Measurements from ENCODE around the gene DPCD.
"Not testable (repeated sequence)": the region's sequence is repeated elsewhere in the genome, so short reads cannot be mapped to it uniquely, and the experiment has no call there.

The DPCD gene

DNA sequence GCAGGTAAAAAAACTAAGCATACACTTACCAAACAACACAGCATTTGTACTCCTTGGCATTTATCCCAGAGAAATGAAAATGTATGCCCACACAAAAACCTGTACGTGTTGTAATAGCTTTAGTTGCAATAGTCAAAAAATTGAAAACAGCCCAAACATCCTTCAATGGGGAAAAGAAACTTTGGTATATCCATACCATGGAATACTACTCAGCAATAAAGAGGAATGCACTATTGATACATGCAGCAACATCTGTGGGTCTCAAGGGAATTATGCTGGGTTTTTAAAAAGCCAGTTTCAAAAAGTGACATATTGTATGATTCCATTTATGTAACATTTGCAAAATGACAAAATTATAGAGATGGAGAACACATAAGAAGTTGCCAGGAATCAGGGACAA lies 35.4 kb downstream of the DPCD start:
- DNase-seq, result no peak

DNA sequence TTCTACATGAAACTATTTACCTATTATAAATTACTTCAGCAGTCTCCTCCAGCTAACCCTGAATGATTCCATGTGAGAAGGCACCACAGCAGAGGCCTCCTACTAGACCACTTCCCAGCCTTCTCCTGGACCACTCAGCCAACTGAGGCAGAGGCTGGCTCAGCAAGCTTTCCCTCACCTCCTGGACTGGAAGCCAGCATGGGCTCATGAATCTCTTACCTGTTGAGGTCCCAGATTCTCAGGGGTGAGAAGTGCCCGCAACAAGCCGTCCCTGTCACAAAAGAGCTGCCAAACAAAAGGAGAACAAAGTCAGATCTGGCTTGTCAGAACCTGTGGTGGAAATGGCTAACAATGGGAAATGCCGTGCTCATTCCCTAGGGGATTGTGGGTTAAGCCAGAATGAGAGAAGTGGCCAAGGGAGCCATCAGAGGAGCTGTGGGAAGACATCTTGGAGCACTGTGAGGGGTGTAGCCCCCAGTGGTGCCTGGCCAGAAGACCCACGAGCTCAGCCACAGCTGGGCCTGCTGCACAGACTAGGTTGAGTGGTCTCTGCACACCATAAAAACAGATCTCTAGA lies 36.5 kb downstream of the DPCD start:
- no peak for DNase-seq

DNA sequence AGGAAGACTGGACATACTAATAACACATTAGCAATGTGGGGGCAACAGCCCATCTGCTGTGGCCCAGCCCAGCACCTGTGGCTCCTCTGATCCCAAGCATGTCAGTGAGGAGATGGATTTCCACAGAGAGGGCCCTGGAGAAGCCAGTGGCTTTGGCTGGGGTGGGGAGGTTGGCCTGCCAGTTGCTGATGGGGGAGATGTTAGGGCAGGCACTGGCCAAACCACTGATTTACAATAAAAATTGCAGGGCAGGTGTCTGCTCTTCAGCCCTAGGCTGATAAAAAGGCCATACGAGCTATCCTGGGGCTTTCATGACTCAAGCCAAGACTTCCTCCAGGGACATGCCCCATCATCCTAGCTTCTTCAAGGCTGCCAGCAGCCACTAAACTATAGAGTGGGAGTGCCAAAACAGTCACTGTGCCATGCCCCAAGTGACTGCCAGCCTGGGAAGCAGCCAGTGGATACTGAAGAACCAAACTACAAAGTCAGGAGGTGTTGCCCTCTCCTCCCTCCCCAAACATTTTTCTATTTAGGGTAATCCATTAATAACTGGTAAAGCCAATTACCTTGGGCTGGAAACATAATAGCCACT lies 37.8 kb downstream of the DPCD start:
- no peak for DNase-seq

DNA sequence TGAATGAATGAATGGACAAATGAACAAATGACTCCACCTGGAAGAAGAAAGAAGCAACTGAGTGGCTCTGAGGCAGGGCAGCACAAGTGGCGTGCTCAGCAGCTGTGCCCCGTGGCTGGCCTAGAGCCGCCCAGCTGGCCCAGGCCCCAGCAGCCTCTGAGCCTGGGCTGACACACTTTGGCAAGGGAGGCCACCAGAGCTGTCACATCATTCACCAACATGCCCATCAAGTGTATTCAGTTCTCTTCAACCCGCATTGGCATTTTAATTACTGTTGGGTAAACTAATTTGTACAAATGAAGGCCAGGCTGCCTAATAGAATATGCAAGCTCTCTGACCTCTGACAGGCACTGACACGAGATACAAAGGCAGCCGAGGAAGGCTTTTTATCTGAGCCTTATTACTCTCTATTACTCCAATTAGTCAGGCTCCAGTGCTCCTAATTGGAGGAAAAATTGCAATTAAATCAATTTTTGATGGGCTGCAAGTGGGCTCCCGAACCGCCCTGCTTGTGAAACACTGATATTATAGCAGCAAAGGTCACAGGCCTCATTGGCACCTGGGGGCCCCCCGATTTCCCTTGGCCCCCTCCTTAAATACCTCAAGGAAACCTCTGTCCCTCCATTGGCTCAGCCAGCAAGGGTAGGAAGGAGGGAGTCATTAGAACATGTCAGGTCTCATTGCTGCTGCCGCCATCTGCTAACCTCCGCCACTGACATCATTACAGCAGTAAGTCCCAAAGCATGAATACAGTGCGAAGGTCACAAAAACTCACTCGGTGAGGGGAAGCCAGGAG lies 41.9 kb downstream of the DPCD start:
- DNase-seq, result no peak

DNA sequence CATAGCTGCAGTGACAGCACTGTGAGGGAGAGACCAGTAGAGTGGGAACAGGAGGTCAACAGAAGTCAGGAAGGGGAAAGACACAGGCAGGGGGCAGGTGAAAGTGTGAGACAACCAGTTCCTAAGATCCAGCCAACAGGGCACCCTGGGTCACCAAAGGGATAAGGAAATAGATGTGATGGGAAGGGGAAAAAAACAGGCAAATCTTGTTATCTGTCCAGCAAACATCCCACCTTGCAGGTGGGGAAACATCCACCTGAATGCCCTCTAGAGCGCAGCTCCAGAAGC lies 42.5 kb downstream of the DPCD start:
- no peak for DNase-seq

DNA sequence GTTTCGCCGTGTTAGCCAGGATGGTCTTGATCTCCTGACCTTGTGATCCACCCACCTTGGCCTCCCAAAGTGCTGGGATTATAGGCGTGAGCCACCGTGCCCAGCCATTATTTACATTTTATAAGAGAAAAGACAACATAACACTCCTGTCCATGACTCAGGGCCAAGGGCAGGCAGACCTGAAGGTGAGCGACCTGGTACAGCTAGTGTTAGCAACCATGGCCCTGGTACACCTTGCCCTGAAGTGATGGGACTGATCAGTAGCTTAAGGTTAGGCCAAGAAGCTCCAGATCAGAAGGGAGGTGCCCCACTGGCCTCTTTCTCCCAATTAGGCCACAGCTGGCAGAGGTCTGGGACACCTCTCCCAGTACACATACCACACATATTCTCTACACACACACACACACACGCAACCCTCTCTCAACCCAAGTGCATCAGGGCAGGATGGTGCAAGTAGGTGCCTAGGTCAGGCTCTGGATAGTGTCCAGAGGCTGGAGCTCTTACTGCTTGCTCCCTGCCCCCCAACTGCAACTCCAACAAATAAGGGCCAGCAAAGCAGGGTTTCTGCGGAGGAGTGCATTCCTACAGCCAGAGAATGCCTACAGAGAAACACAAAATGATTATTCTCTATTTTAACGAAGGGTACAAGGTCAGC lies 43.8 kb downstream of the DPCD start:
- DNase-seq, result no peak

DNA sequence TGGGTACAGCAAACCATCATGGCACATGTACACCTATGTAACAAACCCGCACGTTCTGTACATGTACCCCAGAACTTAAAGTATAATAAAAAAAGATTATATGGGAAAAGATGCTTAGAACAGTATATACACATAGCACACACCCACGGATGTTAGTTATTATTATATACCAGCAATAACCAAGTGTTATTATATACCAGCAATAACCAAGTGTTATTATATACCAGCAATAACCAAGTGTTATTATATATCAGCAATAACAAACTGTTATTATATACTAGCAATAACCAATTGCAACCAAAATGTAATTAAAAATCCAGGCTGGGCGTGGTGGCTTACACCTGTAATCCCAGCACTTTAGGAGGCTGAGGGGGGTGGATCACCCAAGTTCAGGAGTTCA lies 45.4 kb downstream of the DPCD start:
- DNase-seq, result not testable (repeated sequence)

DNA sequence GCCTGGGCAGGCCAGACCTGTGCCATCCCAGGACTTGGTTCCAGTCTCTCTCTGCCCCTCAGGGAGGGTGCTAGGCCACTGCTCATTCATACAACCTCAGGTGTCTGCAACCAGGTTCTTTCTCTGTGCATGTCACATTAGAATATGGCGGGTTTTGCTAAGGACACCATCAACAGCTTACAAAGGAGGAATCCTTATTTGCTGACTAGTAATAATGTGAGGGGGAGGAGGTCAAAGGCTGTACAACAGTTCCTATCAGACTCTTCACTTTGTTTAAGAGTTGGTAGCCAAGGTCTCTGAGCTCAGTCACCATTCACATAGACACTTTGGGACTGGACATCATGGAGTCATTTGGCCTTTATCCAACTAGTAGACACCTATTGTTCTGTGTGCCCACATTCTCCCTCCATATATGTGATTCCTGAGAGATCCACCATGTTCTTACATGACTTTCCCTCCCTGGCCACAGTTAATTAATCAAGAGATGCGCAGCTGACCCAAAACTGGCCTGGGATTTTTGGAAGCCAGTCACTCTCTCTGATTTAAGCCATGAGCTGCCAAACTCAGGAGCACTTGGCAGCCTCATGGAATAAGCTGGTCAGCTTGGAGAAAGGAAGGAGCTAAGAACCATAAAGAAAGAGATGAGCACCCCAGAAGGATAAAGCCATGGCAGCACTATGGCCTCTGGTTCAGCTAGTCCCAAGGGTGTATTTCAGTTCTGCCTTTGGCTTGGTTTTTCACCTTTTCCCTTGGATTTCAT lies 51.2 kb downstream of the DPCD start:
- DNase-seq, result no peak

DNA sequence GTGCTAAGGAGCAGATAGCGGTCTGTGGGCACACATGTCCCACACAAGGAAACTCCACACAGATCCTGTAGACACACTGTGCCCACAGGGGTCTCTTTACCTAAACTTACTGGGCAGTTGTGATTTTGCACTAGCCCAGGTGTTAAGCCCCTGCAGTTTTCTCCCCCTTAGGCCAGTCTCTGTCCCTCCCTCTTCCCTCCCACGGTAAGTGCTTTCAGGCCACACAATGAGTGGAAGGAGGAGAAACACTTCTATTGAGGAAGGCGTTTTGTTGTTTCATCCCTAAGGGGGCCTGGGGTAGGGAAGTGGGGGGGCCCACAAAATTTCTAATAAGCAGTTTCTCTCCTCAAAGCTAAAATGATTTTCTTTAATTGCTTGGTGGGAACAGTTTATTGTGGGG lies 55.4 kb downstream of the DPCD start:
- DNase-seq, result no peak

DNA sequence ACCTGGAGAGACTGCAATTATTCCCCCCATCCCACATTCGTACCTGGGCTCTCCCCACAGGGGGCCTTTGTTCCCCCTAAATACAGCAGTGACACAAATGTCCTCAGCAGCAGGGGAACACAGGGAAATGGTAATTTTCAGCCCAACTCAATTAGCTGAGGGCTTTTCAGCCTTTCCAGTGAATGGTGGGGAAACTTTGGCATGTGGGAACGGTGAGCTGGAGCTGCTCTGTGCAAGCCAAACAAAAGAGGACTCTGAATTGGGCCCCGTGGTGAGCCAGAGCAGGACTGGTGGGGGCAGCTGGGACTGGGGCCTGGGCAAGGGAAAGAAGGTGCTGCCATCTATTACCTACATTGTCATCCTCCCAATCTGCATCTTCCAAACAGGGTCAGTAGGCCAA lies 55.9 kb downstream of the DPCD start:
- no peak for DNase-seq

DNA sequence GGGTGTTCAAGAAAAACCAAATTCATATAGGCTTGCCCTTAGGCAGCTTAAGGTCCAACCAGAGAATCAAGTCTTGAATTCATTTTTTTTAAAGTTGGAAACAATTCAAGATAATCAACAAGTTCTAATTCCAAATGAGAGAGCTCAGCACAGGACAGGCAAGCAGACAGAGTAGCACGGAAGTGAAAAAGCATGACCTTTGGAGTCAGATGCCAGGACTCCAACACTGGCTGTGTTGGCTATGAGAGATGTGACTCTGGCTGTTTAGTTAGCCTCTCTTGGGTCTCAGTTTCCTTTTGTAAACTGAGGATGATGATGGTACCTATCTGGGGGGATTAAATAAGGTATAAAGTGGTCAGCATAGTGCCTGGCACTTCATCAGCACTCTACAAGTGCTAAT lies 57.5 kb downstream of the DPCD start:
- DNase-seq, result no peak

DNA sequence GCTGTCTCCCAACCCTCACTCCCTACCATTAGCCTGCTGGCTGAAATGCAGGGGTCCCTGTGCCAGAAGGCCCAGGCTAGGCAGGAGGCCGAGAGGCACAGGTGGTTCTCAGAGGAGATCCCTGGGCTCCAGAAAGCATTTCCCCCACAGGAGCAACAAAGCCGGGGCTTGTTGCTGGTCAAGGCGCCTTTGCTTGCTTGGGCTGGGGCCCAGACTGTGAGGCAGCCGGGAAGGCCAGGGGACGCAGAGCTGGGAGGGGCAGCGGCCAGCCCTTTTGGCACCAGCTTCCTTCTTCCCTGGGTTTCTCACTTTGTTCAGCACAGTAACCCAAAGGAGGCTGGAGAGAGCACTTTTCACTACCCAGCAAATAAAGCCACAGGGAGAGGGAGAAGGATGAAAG lies 58.2 kb downstream of the DPCD start:
- no peak for DNase-seq

DNA sequence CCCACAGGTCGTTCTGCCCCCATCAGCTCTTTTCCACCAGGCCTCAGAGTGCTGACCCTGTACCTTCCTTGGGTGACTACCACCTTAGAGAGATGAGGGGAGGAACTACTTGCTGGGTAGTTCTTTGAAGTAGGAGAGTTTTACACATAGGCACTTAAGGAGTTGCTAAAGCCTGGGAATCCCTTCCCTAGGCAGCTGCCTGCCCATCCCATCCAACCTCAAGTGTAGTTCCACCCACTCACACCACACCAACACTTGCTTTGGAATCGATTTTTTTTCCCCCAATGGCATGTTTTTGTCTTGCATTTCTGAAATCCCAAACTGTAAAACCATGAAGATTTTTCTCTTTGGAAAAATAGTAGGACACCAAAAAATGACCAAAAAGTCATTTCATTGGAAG lies 59.1 kb downstream of the DPCD start:
- DNase-seq, result no peak

DNA sequence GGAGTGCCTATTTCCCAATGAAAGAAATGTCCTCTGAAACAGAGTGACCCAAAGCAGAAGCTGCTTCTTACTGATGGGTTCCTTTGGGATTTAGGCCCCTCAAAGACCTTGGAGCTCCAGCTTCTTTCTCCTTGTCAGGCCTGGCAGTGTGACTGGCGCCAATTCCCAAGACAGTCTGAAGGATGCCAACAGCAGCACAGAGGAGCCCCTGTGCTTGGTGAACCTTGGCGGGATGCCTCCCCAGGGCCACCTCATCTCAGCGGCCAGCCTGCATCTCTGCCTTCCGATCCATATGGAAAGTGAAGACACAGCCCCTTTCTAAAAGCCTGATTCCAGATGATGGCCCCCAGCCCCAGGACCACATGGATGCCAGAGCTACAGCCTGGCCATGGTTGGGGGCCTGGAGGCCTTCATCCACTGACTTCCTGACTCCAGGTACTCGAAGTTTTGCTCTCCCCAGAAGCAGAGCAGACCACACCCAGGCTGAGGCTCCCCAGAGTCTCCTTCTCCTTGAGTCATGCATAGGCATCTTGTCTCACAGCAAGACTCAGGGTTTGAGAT lies 61.5 kb downstream of the DPCD start:
- DNase-seq, result no peak

DNA sequence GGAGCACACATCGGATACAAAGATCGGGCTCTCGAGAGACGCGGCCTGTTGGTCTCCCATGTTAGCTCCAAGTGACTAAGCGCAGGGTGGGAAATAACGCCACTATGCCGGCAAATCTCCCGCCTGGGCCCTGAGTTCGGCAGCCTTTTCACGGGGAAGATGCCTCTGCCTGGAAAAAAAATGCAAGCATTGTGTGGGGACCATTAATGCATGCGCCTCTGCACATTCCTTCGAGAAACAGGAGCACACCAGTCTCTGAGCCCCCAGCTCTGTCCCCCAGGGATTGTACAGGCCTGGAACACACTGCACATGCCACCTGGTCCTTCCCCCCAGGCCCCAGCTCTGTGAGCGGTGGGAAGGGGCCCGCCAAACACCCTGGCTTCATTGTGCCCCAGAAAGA lies 62.7 kb downstream of the DPCD start:
- DNase-seq, result no peak

DNA sequence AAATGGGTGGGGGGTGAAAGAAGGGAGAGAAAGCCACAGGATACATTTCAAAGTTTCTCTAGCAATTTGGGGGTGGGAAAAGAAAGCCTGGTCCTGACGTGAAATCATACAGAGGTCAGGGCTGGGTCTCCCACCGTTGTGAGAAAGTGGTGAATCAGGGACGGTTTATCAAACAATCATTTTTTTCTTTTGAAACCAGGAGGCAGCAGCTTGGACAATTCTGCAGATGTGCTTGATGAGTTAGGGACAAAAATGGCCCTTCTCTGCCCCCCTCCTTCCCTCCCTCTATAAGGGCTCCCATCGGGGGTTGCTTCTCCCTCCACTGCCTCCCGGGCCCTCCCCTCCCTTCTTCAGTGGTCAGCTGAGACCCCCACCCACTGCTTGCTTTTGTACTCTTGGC lies 63.2 kb downstream of the DPCD start:
- DNase-seq, result no peak

DNA sequence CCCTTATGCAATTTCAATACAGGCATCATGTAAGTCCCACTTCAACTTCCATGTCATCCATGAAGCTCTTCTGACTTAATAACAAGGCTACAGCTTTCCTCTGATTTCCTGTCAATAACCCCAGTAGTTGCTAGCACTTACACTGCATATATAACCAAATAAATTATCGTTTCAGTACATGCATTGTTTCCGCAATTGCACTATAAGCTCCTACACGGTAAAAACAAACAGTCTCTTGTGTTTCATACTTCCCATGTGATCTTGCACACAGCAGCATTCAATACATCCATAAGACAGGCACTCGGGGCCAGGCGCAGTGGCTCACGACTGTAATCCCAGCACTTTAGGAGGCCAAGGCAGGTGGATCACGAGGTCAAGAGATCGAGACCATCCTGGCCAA lies 65.4 kb downstream of the DPCD start:
- DNase-seq, result no peak

DNA sequence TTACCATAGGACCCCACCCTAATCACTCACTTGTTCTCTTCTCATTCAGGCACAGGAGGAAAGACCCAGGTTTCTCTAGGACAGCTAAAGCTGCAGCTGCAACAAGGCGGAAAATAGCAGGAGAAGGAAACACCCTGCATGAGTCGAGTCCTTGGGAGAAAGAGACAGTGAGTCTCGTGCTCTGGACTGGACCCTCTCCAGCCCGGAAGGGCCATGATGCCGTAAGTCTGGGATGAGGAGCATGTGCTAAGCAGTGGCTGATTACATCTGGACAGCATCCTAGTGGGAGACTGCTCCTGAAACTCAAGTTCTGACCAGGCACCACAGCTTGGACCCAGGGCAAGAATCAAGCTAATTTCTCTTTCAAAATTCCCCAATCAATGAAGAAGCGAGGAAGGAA lies 67.4 kb downstream of the DPCD start:
- DNase-seq, result no peak

DNA sequence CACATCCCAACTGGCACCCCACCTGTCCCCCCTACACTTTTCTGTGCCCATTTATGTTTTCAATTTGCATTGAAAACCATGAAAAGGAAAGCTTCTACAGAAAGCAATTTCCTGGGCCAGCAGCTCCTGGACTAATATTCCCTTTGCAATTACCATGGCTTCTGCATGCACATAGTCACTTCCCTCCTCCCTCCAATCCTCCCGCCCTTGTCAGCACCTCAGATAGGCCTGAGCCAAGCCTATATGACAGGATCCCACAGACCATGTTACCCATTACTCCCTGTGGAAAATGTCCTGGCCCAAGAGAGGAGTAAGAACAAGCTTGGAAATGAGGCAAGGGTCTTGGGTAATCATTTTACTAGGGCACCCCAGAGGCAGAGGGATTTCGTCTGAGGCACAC lies 68.8 kb downstream of the DPCD start:
- DNase-seq, result no peak

DNA sequence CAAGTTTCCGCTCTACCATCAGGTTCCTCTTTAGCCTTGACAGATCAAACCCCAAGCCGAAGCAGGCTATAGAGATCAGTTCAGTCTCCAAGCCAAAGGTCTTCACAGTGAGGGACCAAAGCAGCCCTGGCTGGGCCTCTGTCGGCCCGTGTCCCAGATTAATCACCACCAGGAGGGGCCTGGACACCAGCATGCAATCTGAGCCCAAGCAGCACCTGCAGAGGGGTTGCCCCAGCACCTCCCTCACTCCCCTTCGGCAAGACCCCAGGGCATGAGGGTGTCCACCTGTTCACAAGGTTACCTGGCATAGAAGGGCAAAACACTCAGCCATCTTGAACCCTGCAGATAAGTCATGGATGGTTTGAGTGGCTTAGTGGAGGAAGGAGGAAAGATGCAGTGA lies 70.9 kb downstream of the DPCD start:
- DNase-seq, result no peak
